ENCODE results near the gene MYPN.
"Not testable (repeated sequence)": the region's sequence is repeated elsewhere in the genome, so short reads cannot be mapped to it uniquely, and the experiment has no call there.

The MYPN gene

GRCh38 chr10:68222391-68222790 lies 113.1 kb downstream of the MYPN start:
- in situ Hi-C loops (cut with MboI; ENCODE audit: low sequenced_read_pairs): no loop called here

DNA sequence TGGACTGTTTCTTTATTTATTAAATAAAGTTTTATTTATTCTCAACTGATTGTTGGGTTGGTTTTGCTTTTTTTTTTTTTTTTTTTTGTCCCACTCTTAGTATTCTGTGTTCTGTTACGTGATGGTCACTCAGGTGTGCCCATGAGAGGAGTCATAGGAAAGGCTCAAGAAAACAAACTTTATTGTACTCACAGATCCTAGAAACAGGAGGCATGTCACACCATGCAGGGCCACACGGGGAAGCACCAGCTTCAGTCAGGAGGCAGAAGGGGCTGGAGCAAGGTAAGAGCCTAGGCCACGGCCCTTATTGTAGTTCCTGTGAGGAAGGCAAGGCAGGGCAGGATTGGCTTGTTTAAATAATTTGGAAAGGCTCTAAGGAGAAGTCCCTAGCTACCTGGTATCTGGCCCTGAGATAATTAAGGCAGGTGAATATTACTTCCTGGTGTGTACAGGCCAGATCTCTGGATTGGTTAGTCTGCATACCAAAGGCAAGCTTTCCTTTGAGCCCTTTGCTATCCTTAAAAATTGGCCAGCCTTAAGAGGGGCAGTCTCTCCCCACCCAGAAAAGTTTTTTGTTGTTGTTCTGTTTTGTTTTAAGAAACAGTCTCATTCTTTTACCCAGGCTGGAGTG lies 114.4 kb downstream of the MYPN start:
- in situ Hi-C loops (cut with MboI; ENCODE audit: low sequenced_read_pairs): no loop called here

- in situ Hi-C loops (cut with MboI; ENCODE audit: low sequenced_read_pairs): no loop called here
Measured at GRCh38 chr10:68224810-68225209, 115.5 kb downstream of the MYPN start.

DNA sequence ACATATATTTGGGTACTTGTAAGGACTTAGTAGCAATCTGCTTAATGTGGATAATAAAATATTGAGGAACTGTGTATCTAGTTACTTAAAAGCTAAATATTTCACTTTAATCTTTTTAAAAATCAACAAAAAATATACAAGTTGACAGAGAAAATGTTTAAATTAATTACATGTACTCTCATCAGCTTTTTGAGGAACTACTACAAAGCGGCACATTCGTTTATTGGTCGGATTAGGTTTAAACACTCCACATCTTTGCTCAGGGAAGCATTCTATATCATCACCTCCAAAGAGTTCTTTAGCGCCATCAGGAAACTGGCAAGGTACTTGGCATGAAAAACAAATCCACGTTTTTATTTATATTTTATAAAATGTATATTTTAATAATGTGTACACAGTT lies 121.0 kb downstream of the MYPN start:
- in situ Hi-C loops (cut with MboI; ENCODE audit: low sequenced_read_pairs): no loop called here

DNA sequence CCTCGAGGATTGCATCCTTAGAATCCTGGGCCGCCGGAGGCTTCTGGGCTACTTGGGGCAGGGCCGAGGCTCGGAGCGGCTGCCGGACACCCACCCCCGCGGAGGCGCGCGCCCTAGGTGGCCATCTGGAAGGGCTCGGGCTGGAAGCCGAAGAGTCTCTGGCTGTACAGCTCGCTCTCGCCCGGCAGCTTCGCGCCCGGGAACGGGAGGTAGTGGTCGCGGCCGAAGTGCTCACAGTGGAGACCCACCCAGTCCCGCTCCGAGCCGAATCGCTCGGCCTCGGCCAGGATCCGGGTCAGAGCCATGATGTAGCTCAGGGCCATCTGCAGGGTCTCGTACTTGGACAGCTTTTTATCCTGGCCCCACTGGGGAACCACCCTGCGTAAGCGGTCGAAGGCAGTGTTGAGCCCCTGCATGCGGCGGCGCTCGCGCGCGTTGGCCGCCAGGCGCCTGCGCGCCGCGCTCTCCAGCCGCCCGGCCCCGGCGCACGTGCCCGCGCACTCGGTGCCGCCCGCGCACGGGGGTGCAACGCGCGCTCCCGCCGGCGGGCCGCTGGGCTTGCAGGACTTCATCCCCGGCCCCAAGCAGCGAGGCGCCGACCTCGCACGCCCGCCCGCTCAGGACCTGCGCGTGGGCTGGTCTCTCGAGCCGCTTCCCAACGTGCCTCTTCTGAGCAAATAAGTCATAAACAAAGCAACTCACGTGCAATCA lies 122.0 kb downstream of the MYPN start:
- in situ Hi-C loops (cut with MboI; ENCODE audit: low sequenced_read_pairs): no loop called here

GRCh38 chr10:68231817-68232251 lies 122.5 kb downstream of the MYPN start, which contains the start of gene ATOH7:
Gene ATOH7 (minus strand): TSS chr10:68232113. CDS start chr10:68231677, 436 bp downstream.
- in situ Hi-C loops (cut with MboI; ENCODE audit: low sequenced_read_pairs): no loop called here

GRCh38 chr10:68233046-68233445 lies 123.8 kb downstream of the MYPN start:
- in situ Hi-C loops (cut with MboI; ENCODE audit: low sequenced_read_pairs): no loop called here

DNA sequence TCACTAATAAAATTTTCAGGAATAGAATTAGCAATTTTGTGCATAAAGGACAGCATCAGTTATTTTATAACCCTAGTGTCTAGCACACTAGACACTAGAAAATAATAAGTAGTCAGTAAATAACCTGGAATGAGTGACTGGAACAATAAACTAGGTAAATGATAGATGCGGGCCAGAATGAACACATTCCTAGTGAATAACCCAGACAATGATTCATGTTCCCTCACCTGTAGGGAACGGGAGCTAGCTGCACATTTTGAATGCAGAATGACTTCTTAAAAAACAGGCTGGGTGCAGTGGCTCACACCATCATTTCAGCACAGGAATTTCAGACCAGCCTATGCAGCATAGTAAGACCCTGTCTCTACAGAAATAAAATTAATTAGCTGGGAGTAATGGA lies 125.8 kb downstream of the MYPN start:
- in situ Hi-C loops (cut with MboI; ENCODE audit: low sequenced_read_pairs): no loop called here

- in situ Hi-C loops (cut with MboI; ENCODE audit: low sequenced_read_pairs): no loop called here
Measured at GRCh38 chr10:68235581-68235980, 126.3 kb downstream of the MYPN start.

DNA sequence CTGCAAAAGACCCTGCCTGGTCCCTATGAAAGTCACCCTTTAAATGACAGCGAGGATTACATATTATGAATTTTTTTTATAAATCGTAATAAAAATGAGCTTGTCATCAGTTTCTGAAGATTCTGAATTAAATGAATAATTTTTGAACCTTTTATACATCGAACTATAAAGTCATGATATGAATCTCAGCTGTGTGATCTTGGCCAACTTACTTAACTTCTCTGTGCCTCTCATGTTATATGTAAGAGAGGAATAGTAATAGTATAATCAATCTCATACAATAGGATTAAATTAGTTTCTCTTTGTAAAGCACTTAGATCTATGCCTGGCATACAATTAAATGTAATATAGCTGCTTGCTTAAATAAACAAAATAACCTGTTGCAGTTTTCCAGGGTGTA lies 127.9 kb downstream of the MYPN start:
- in situ Hi-C loops (cut with MboI; ENCODE audit: low sequenced_read_pairs): no loop called here

- in situ Hi-C loops (cut with MboI; ENCODE audit: low sequenced_read_pairs): no loop called here
Measured at GRCh38 chr10:68238371-68238770, 129.1 kb downstream of the MYPN start.

DNA sequence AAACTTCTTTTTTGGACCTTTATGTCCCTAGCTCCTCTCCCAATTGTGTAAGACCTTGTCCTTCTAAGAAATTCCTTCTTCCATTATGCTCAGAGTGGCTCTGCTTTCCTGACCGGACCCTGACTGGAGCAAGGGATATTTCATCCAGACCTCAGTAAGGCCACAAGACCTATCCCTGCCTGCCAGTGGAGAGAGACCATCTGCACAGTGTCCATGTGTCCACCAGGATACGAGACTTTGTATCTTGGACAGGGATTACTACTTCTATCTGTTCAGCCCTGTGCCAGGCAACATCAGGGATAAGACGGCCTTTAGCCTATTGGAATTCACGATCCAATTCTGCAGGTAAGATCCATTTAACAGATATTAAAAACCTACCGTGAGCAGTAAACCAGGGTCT lies 129.8 kb downstream of the MYPN start:
- in situ Hi-C loops (cut with MboI; ENCODE audit: low sequenced_read_pairs): no loop called here

DNA sequence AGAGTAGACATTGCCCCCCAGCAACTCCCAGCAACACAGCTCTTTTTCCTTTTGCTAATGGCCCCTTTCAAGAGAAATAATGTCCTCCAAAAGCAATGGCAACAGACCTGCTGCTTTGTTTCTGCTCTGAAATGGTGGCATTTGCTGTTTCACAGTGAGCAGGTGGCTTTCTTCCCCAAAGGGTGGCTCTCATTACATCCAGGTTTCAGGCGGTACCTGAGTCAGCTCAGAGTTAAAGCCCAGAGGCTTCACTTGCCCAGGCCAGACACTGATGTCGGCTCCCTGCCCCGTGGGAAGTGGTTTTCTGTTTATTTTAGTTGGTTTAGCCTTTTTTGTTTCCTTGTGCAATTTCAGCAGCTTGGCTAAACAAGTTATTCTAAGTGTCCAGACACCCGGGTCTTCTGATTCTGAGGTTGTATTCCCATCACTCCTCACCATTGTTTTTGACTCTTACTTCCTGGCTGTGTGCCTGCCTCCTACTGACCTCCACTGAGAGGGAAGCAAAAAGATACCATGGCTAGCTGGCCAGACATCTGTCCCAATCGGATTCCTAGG lies 130.4 kb downstream of the MYPN start:
- in situ Hi-C loops (cut with MboI; ENCODE audit: low sequenced_read_pairs): no loop called here

DNA sequence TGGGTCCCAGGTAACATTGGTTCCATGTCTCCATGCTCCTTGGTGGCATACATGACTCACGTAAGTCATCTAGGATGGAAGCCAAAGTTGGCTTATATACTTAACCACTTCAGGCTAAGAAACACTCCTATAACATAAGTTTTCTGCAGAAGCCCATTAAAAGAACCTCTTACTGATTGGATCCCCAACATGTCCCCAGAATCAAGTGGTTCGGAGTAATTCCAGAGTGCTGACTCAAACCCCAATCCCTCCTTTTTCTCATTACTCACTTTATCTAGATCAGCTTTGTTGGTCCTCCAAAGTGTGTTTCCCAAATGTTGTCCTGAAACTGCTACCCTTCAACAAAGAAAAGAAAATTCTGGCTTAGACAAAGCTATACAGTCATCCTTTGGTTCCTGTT lies 132.8 kb downstream of the MYPN start:
- in situ Hi-C loops (cut with MboI; ENCODE audit: low sequenced_read_pairs): no loop called here

GRCh38 chr10:68246397-68246796 lies 137.1 kb downstream of the MYPN start:
- in situ Hi-C loops (cut with MboI; ENCODE audit: low sequenced_read_pairs): not testable (repeated sequence)

GRCh38 chr10:68247931-68248330 lies 138.6 kb downstream of the MYPN start:
- in situ Hi-C loops (cut with MboI; ENCODE audit: low sequenced_read_pairs): no loop called here

GRCh38 chr10:68249297-68249696 lies 140.0 kb downstream of the MYPN start:
- in situ Hi-C loops (cut with MboI; ENCODE audit: low sequenced_read_pairs): no loop called here

GRCh38 chr10:68251151-68251550 lies 141.9 kb downstream of the MYPN start:
- in situ Hi-C loops (cut with MboI; ENCODE audit: low sequenced_read_pairs): no loop called here

DNA sequence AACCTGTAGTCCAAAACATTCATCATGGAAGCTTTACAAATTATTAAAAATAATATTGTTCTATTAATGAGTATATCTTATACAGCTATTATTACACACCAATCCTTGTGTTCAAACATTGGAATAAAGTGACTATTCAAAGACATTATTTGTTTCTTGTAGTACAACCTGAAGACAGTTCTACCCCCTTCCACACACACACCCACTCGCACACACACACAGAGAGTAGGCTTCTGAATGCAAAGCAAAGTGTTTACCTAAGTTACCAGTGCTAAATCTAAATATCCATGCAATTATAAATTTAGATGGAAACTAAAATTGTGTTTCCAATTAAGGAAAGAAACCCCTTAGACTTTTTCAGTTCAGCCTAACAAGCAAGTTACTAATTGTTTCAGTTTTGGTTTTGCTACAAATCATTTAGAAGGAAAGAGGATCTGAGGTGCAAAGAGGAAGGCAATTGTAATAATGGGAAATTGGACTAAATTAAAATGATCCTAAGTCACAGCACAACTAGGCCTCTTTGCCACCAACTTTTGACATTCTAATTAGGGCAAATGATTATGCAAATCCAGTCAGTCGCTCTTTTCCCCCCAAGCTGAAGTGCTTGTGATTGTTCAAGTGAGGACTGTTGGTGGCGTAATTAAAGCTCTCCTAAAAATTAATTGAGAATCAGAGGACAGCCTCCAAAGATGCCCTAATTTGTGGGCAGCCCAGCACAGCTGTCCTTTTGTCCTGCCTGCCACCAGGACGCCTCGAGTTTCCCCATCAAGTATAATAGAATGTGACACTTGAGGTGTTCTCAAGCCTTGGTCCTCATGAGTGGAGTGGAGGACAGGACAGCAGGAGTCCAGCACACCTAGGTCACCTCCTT lies 142.6 kb downstream of the MYPN start:
- in situ Hi-C loops (cut with MboI; ENCODE audit: low sequenced_read_pairs): no loop called here

DNA sequence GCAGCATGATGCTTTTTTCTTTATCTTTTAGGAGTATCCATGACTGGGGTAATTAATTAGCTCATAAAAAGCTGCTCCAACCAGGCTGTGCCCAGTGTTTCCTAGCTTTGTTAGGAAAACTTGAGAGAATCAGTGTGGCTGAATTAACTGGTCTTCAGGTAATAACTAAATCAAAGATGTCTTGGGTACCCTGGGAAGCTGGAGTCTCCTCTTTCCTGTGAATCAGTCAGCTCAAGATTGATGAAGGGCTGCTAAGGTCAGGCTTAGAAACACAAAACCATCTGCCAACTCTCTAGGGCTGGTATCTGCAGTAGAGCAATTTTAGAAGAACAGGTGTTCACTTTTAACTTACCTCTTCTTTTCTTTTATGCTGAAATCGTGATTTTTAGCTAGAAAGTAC lies 144.1 kb downstream of the MYPN start:
- in situ Hi-C loops (cut with MboI; ENCODE audit: low sequenced_read_pairs): no loop called here

DNA sequence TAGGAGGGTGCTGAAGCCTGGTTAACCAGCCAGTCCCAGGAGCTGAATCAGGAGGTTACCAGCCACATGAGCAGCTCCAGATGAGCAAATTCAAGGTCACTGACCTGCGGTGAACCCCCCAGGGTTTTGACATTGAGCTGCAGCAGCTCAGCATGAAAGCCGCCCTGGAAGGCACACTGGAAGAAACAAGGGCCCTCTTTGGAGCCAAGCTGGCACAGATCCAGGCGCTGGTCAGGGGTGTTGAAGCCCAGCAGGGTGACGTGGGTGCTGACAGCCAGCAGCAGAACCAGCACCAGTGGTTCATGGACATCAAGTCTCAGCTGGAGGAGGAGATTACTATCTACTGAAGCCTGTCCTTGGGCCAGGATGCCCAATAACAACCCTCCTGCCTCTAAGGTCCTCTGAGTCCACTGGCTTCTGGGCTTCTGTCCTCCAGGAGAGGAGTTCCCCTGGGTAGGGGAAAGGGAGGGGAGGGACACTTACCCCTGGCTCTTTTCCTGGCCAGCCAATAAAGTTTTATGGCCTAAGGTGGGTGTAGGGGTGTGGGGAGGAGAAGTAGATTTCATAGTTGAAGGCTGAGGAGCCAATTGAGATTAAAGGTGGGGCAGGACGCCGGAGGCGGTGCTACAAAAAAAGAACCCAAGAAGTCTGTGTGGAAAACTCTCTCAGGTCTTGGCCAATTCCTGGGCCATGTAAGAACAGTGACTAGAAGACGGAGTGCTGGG lies 152.0 kb downstream of the MYPN start:
- in situ Hi-C loops (cut with MboI; ENCODE audit: low sequenced_read_pairs): no loop called here
